D721Med (cell line): ENCODE data around the gene UCN.

Experiments used
- DNase-seq: peaks from one replicate; pipeline ENCODE4 v3.0.0; 2011; ENCODE audit warnings: low spot score; ENCODE audit not compliant: insufficient read length
- FAIRE-seq: peaks from 2 replicates; lab custom pipeline; 2011; peaks lifted over from hg19 to GRCh38; lab: Jason Lieb, UNC
- CTCF ChIP-seq: IDR thresholded peaks from 2 replicates; pipeline ENCODE4 v1.5.1; 2012; ENCODE audit warnings: mild to moderate bottlenecking, control low read depth; ENCODE audit not compliant: insufficient read depth; ENCODE audit errors: missing control alignments

The UCN gene

GRCh38 chr2:27263287-27264252, 44.7 kb downstream of the UCN start:
- FAIRE-seq (no peak), DNase-seq (no peak)
- TF ChIP-seq CTCF: no peak

- TF ChIP-seq CTCF: no peak
- DNase-seq (peak; percentile 96), FAIRE-seq (no peak)
These were observed 45.6 kb downstream of the UCN start, which contains the start of gene SLC30A3 for GRCh38 chr2:27262379-27263286. SLC30A3 (minus strand) TSS chr2:27263047; CDS start chr2:27262906, 141 bp downstream.

GRCh38 chr2:27261926-27262298, 46.3 kb downstream of the UCN start:
- no peak for FAIRE-seq
- no peak for DNase-seq
- no peak for TF ChIP-seq CTCF

- TF ChIP-seq CTCF: no peak
- DNase-seq (no peak), FAIRE-seq (no peak)
These were observed 46.9 kb downstream of the UCN start for GRCh38 chr2:27261241-27261925.

GRCh38 chr2:27258051-27258450, 50.2 kb downstream of the UCN start:
- FAIRE-seq: no peak
- no peak for TF ChIP-seq CTCF
- DNase-seq: no peak
